Fibroblast of lung (primary cell): ENCODE measurements around the gene CGB2. TPM values are rescaled to one million over a fixed set of nuclear protein-coding genes. Genes with fewer than 3 reads are reported as not detected.

Experiments
- DNase-seq, 2 donors: peaks; one replicate each; pipeline versions ENCODE4 v3.0.0 to v3.0.0-alpha.2; 2010; ENCODE audit warnings: low read depth in 2 of 2
- H2AFZ ChIP-seq: 2 replicates; pipeline ENCODE4 v1.5.1; 2012; ENCODE audit warnings: low read length, control low read depth, inconsistent platforms
- H3K27ac ChIP-seq: 2 replicates; pipeline ENCODE4 v1.5.1; 2011; ENCODE audit warnings: low read length, control low read depth; ENCODE audit not compliant: insufficient read depth
- H3K27me3 ChIP-seq: 2 replicates; pipeline ENCODE4 v1.5.1; 2011; ENCODE audit warnings: mild to moderate bottlenecking, low read length; ENCODE audit not compliant: control insufficient read depth, insufficient read depth
- H3K36me3 ChIP-seq: 2 replicates; pipeline ENCODE4 v1.5.1; 2011; ENCODE audit warnings: low read length; ENCODE audit not compliant: control insufficient read depth, insufficient read depth
- H3K4me1 ChIP-seq: 2 replicates; pipeline ENCODE4 v1.5.1; 2011; ENCODE audit warnings: low read length; ENCODE audit not compliant: control insufficient read depth, insufficient read depth; ENCODE audit errors: extremely low read depth
- H3K4me2 ChIP-seq: 2 replicates; pipeline ENCODE4 v1.5.1; 2011; ENCODE audit warnings: low read length, control low read depth; ENCODE audit not compliant: insufficient read depth; ENCODE audit errors: extremely low read depth
- H3K4me3 ChIP-seq, 4 experiments: fragments of 200-600 bp in 1 of 4; sonication (generic) in 1 of 4; replicated peaks in 1 of 4; 2 replicates each; pipeline ENCODE4 v1.5.1; 2011 to 2016; ENCODE audit warnings: low read length in 4 of 4, low read depth in 3 of 4, mild to moderate bottlenecking in 3 of 4, control low read depth in 2 of 4, inconsistent platforms in 1 of 4, mixed read lengths in 1 of 4; ENCODE audit not compliant: insufficient read depth in 1 of 4; ENCODE audit errors: control extremely low read depth in 1 of 4
- H3K79me2 ChIP-seq: 2 replicates; pipeline ENCODE4 v1.5.1; 2012; ENCODE audit warnings: mild to moderate bottlenecking, low read length, inconsistent platforms; ENCODE audit not compliant: control insufficient read depth, insufficient read depth
- H3K9ac ChIP-seq: 2 replicates; pipeline ENCODE4 v1.5.1; 2011; ENCODE audit warnings: mild to moderate bottlenecking, low read length, control low read depth; ENCODE audit not compliant: insufficient read depth
- H3K9me3 ChIP-seq: 2 replicates; pipeline ENCODE4 v1.5.1; 2012; ENCODE audit warnings: low read depth, low read length; ENCODE audit not compliant: control insufficient read depth, insufficient read depth
- H4K20me1 ChIP-seq: 2 replicates; pipeline ENCODE4 v1.5.1; 2011; ENCODE audit warnings: low read length; ENCODE audit not compliant: control insufficient read depth, insufficient read depth; ENCODE audit errors: extremely low read depth
- CTCF ChIP-seq, 2 donors: IDR thresholded peaks in 1 of 2; conservative IDR thresholded peaks in 1 of 2; 1 replicate in 1 of 2; 2 replicates in 1 of 2; pipeline ENCODE4 v1.5.1; 2011 to 2012; ENCODE audit warnings: low read length in 2 of 2, control low read depth in 1 of 2, inconsistent platforms in 1 of 2, low read depth in 1 of 2, mild to moderate bottlenecking in 1 of 2
- EZH2 ChIP-seq: IDR thresholded peaks from 2 replicates; pipeline ENCODE4 v1.5.1; 2012; ENCODE audit warnings: low read length, control low read depth, mild to moderate bottlenecking; ENCODE audit errors: missing control alignments
- polyA plus RNA-seq, 2 donors: library from polyadenylated mRNA; depleted of rRNA in 1 of 2; stranded (reverse) in 1 of 2; unstranded in 1 of 2; fragments of >200 nt; gene quantifications; 2 replicates each; pipeline ENCODE4 v1.2.1, GENCODE V29; 2011 to 2012; ENCODE audit warnings: missing spikeins in 1 of 2
- total RNA-seq: library from RNA; depleted of rRNA; stranded (reverse); fragments of >200 nt; gene quantifications from 2 replicates; pipeline ENCODE4 v1.2.1, GENCODE V29; 2014

CGB2 gene
- total and polyA plus RNA-seq, 2 donors (not counting 1 experiment from before 2014, with no cell fraction given), result not detected

- H4K20me1 ChIP-seq, result peaks cover 2% of the 10 kb centered on the region
- no peak for DNase-seq
- no peak overlapping the region for H3K4me2 ChIP-seq
- H3K36me3 ChIP-seq, result no peaks in the 10 kb centered on the region
- H3K27me3 ChIP-seq, result no peaks in the 10 kb centered on the region
- no peak overlapping the region for H3K4me3 ChIP-seq
- H3K9me3 ChIP-seq, result no peaks in the 10 kb centered on the region
- no peaks in the 10 kb centered on the region for H3K4me1 ChIP-seq
- no peak overlapping the region for H3K27ac ChIP-seq
- H3K9ac ChIP-seq, result no peak overlapping the region
- TF ChIP-seq CTCF (conservative IDR thresholded peaks at IDR 0.05 in 1 of 2, IDR thresholded peaks at IDR 0.05 in 1 of 2; ENCODE audit: low read depth in 1 of 2, low read length in 2 of 2), result no peak
- TF ChIP-seq EZH2, result no peak
- peaks cover 10% of the 10 kb centered on the region for H3K79me2 ChIP-seq
- H2AFZ ChIP-seq, result no peak overlapping the region
Measured at GRCh38 chr19:49081273-49081672, 49.6 kb downstream of the CGB2 start.

Other genes with a start within 250 kb of the CGB2 start
- 22.1 and 33.9 TPM in 2 replicates for gene BCAT2, start 220.9 kb upstream of the CGB2 start, total RNA-seq
- gene BCAT2, start 220.9 kb upstream of the CGB2 start, polyA plus RNA-seq, result 22.8 and 23.2 TPM in 2 replicates
- 7.7 and 11.1 TPM in 2 replicates for gene HSD17B14, start 195.4 kb upstream of the CGB2 start, total RNA-seq
- 2.7 and 4.5 TPM in 2 replicates for gene HSD17B14, start 195.4 kb upstream of the CGB2 start, polyA plus RNA-seq
- gene PLEKHA4, start 163.3 kb upstream of the CGB2 start, total RNA-seq, result 18.7 and 20.0 TPM in 2 replicates
- gene PLEKHA4, start 163.3 kb upstream of the CGB2 start, polyA plus RNA-seq, result 6.6 and 11.1 TPM in 2 replicates
- 87.3 and 166 TPM in 2 replicates for gene PPP1R15A, start 159.5 kb upstream of the CGB2 start, total RNA-seq
- 46.3 and 116 TPM in 2 replicates for gene PPP1R15A, start 159.5 kb upstream of the CGB2 start, polyA plus RNA-seq
- 0.51 and 0.83 TPM in 2 replicates for gene TULP2, start 133.1 kb upstream of the CGB2 start, total RNA-seq
- gene TULP2, start 133.1 kb upstream of the CGB2 start, polyA plus RNA-seq, result 0.10 and 0.28 TPM in 2 replicates
- 130 and 137 TPM in 2 replicates for gene NUCB1, start 131.6 kb upstream of the CGB2 start, total RNA-seq
- gene NUCB1, start 131.6 kb upstream of the CGB2 start, polyA plus RNA-seq, result 101 and 129 TPM in 2 replicates
- gene DHDH, start 98.2 kb upstream of the CGB2 start, total RNA-seq, result 0.17 TPM in 1 of 2 replicates, not detected in the other
- gene DHDH, start 98.2 kb upstream of the CGB2 start, polyA plus RNA-seq, result 0.08 TPM in 1 of 2 replicates, not detected in the other
- gene BAX, start 77.0 kb upstream of the CGB2 start, total RNA-seq, result 106 and 194 TPM in 2 replicates
- gene BAX, start 77.0 kb upstream of the CGB2 start, polyA plus RNA-seq, result 70.1 and 90.3 TPM in 2 replicates
- gene FTL, start 66.6 kb upstream of the CGB2 start, total RNA-seq, result 6,440 and 8,266 TPM in 2 replicates
- gene FTL, start 66.6 kb upstream of the CGB2 start, polyA plus RNA-seq, result 1,844 and 2,689 TPM in 2 replicates
- 18.7 and 31.2 TPM in 2 replicates for gene GYS1, start 38.6 kb upstream of the CGB2 start, total RNA-seq
- gene GYS1, start 38.6 kb upstream of the CGB2 start, polyA plus RNA-seq, result 42.8 and 43.0 TPM in 2 replicates
- 128 and 158 TPM in 2 replicates for gene RUVBL2, start 38.0 kb upstream of the CGB2 start, total RNA-seq
- 77.6 and 157 TPM in 2 replicates for gene RUVBL2, start 38.0 kb upstream of the CGB2 start, polyA plus RNA-seq
- gene LHB, start 14.8 kb upstream of the CGB2 start, total RNA-seq, result not detected in 2 replicates
- 0.17 TPM in 1 of 2 replicates, not detected in the other for gene LHB, start 14.8 kb upstream of the CGB2 start, polyA plus RNA-seq
- not detected in 2 replicates for gene CGB3, start 7.6 kb upstream of the CGB2 start, total RNA-seq
- not detected in 2 replicates for gene CGB3, start 7.6 kb upstream of the CGB2 start, polyA plus RNA-seq
- not detected in 2 replicates for gene CGB1, start 5.0 kb downstream of the CGB2 start, total RNA-seq
- not detected in 2 replicates for gene CGB1, start 5.0 kb downstream of the CGB2 start, polyA plus RNA-seq
- gene CGB5, start 12.0 kb downstream of the CGB2 start, total RNA-seq, result not detected in 2 replicates
- gene CGB5, start 12.0 kb downstream of the CGB2 start, polyA plus RNA-seq, result not detected in 2 replicates
- gene CGB8, start 17.2 kb downstream of the CGB2 start, total RNA-seq, result not detected in 2 replicates
- gene CGB8, start 17.2 kb downstream of the CGB2 start, polyA plus RNA-seq, result not detected in 2 replicates
- under 0.01 TPM in 2 replicates for gene CGB7, start 25.9 kb downstream of the CGB2 start, total RNA-seq
- gene CGB7, start 25.9 kb downstream of the CGB2 start, polyA plus RNA-seq, result 0.07 and 0.12 TPM in 2 replicates
- not detected in 2 replicates for gene NTF4, start 32.9 kb downstream of the CGB2 start, total RNA-seq
- gene NTF4, start 32.9 kb downstream of the CGB2 start, polyA plus RNA-seq, result not detected in 2 replicates
- not detected in 2 replicates for gene KCNA7, start 40.8 kb downstream of the CGB2 start, total RNA-seq
- not detected in 2 replicates for gene KCNA7, start 40.8 kb downstream of the CGB2 start, polyA plus RNA-seq
- gene SNRNP70, start 53.6 kb downstream of the CGB2 start, total RNA-seq, result 114 and 142 TPM in 2 replicates
- 72.2 and 83.0 TPM in 2 replicates for gene SNRNP70, start 53.6 kb downstream of the CGB2 start, polyA plus RNA-seq
- gene LIN7B, start 82.5 kb downstream of the CGB2 start, total RNA-seq, result 8.0 and 10.9 TPM in 2 replicates
- 2.6 TPM in 2 replicates for gene LIN7B, start 82.5 kb downstream of the CGB2 start, polyA plus RNA-seq
- 0.51 and 0.83 TPM in 2 replicates for gene C19orf73, start 87.3 kb downstream of the CGB2 start, total RNA-seq
- 0.27 and 0.30 TPM in 2 replicates for gene C19orf73, start 87.3 kb downstream of the CGB2 start, polyA plus RNA-seq
- gene PPFIA3, start 87.7 kb downstream of the CGB2 start, total RNA-seq, result 0.77 and 1.3 TPM in 2 replicates
- 0.37 and 0.62 TPM in 2 replicates for gene PPFIA3, start 87.7 kb downstream of the CGB2 start, polyA plus RNA-seq
- gene HRC, start 123.5 kb downstream of the CGB2 start, total RNA-seq, result under 0.01 TPM in 1 of 2 replicates, not detected in the other
- 0.16 TPM in 1 of 2 replicates, not detected in the other for gene HRC, start 123.5 kb downstream of the CGB2 start, polyA plus RNA-seq
- 6.9 and 18.7 TPM in 2 replicates for gene TRPM4, start 125.9 kb downstream of the CGB2 start, total RNA-seq
- 6.1 and 6.7 TPM in 2 replicates for gene TRPM4, start 125.9 kb downstream of the CGB2 start, polyA plus RNA-seq